ENCODE results near the gene FAM228B.
"Not testable (repeated sequence)": the region's sequence is repeated elsewhere in the genome, so short reads cannot be mapped to it uniquely, and the experiment has no call there.

FAM228B gene

DNA sequence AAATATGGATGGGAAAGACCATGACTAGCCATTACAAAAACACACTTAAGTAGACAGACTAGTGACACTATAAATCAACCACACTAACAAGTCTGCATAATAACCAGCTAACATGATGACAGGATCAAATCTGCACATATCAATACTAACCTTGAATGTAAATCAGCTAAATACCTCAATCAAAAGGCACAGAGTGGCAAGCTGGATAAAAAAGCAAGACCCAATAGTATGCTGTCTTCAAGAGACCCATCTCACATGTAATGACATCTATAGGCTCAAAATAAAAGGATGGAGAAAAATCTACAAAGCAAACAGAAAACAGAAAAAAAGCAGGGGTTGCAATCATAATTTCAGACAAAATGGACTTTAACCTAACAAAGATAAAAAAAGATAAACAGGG, 16.5 kb upstream of the FAM228B start:
- ChIA-PET CTCF (interaction anchor here (0.7 to 1.3 kb wide), 2 partner anchors 15 to 22 kb away, joined by 5 to 7 read pairs; partner anchors contain the start of gene TP53I3), POLR2A (no interaction called here)
- TF ChIP-seq ZNF384 (IDR thresholded peaks at IDR 0.05), result no peak
- no peak for TF ChIP-seq FOXK2 (IDR thresholded peaks at IDR 0.05)
- TF ChIP-seq SP1 (IDR thresholded peaks at IDR 0.05), result no peak
- TF ChIP-seq FOXA1 (IDR thresholded peaks at IDR 0.05), result no peak
- TF ChIP-seq L3MBTL2 (conservative IDR thresholded peaks at IDR 0.05), result no peak
- TF ChIP-seq, protein P1, sequence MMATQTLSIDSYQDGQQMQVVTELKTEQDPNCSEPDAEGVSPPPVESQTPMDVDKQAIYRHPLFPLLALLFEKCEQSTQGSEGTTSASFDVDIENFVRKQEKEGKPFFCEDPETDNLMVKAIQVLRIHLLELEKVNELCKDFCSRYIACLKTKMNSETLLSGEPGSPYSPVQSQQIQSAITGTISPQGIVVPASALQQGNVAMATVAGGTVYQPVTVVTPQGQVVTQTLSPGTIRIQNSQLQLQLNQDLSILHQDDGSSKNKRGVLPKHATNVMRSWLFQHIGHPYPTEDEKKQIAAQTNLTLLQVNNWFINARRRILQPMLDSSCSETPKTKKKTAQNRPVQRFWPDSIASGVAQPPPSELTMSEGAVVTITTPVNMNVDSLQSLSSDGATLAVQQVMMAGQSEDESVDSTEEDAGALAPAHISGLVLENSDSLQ (IDR thresholded peaks at IDR 0.05), result no peak
- TF ChIP-seq ARNT (IDR thresholded peaks at IDR 0.05), result no peak
- TF ChIP-seq CTBP1 (IDR thresholded peaks at IDR 0.05; ENCODE audit: borderline replicate concordance), result no peak
- TF ChIP-seq NFRKB (IDR thresholded peaks at IDR 0.05), result no peak
- no peak for TF ChIP-seq HDGF (IDR thresholded peaks at IDR 0.05; ENCODE audit: borderline replicate concordance)
- DNase-seq (ENCODE audit: extremely low spot score), result no peak

DNA sequence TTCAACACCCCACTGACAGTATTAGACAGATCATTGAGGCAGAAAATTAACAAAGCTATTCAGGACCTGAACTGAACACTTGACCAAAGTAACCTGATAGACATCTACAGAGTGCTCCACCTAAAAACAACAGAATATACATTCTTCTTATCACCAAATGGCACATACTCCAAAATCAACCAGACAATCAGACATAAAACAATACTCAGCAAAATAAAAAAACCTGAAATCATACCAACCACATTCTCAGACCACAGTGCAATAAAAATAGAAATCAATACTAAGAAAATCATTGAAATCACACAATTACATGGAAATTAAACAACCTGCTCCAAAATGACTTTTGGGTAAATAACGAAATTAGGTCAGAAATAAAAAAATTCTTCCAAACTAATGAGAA, 15.9 kb upstream of the FAM228B start:
- ChIA-PET CTCF (no interaction called here), POLR2A (interaction anchor here (1.4 kb wide), 1 partner anchor 15 kb away, joined by 4 read pairs; no protein-coding TSS in a partner anchor)
- no peak for DNase-seq (ENCODE audit: extremely low spot score)
- TF ChIP-seq HDGF (IDR thresholded peaks at IDR 0.05; ENCODE audit: borderline replicate concordance), result no peak
- no peak for TF ChIP-seq LEF1 (IDR thresholded peaks at IDR 0.05; ENCODE audit: borderline replicate concordance)
- no peak for TF ChIP-seq CTBP1 (IDR thresholded peaks at IDR 0.05; ENCODE audit: borderline replicate concordance)
- TF ChIP-seq, protein P1 (IDR thresholded peaks at IDR 0.05), result no peak
- TF ChIP-seq SUZ12 (IDR thresholded peaks at IDR 0.05), result no peak
- TF ChIP-seq FOXM1 (IDR thresholded peaks at IDR 0.05; ENCODE audit: borderline replicate concordance), result no peak
- TF ChIP-seq BHLHE40 (IDR thresholded peaks at IDR 0.05; ENCODE audit: borderline replicate concordance), result no peak
- no peak for TF ChIP-seq ARNT (IDR thresholded peaks at IDR 0.05)
- TF ChIP-seq L3MBTL2 (conservative IDR thresholded peaks at IDR 0.05), result no peak
- TF ChIP-seq FOXK2 (IDR thresholded peaks at IDR 0.05), result no peak
- TF ChIP-seq ELF4 (IDR thresholded peaks at IDR 0.05), result no peak
- TF ChIP-seq NFRKB (IDR thresholded peaks at IDR 0.05), result no peak
- no peak for TF ChIP-seq FOXA1 (IDR thresholded peaks at IDR 0.05)
- no peak for TF ChIP-seq SP1 (IDR thresholded peaks at IDR 0.05)

DNA sequence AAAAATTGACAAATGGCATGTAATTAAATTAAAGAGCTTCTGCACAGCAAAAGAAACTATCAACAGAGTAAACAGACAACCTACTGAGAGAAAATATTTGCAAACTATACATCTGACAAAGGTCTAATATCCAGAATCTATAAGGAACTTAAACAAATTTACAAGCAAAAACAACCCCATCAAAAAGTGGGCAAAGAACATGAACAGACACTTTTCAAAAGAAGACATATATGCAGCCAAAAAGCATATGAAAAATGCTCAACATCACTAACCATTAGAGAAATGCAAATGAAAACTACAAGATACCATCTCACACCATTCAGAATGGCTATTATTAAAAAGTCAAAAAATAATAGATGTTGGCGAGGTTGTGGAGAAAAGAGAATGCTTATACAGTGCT, 13.8 kb upstream of the FAM228B start:
- DNase-seq (ENCODE audit: extremely low spot score), result not testable (repeated sequence)
- ChIA-PET POLR2A (interaction anchor here (1.5 kb wide), 1 partner anchor 15 kb away, joined by 4 read pairs; no protein-coding TSS in a partner anchor), CTCF (interaction anchor here (0.6 kb wide), 1 partner anchor 13 kb away, joined by 3 read pairs; the partner anchor contains the start of gene PFN4)

DNA sequence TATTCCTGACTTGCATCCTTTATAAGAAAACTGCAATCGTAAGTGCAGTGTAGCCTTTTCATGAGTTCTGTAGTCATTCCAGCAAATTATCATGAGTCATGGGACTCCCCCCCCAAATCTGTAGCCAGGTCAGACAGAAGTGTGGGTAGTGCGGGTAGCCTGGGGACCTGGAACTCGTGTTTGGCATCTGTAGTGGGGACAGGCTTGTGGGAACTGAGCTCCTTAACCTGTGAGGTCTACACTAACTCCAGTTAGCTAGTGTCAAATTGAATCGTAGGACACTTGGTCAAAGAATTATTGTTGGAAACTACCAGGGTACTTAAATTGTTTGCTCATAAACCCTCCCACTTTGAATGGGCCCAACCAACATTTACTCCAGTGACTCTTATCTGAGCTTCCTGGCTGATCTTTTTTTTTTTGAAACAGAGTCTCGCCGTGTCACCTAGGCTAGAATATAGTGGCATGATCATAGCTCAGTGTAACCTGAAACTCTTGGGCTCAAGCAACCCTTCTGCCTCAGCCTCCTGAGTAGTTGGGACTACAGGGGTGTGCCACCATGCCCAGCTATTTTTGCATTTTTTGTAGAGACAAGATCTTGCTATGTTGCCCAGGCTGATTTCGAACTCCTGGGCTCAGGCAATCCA, 12.5 kb upstream of the FAM228B start:
- no peak for DNase-seq (ENCODE audit: extremely low spot score)
- CTCF ChIA-PET, result no interaction called here
- TF ChIP-seq, protein P1 (IDR thresholded peaks at IDR 0.05), result no peak
- TF ChIP-seq ARNT (IDR thresholded peaks at IDR 0.05), result no peak
- TF ChIP-seq SP1 (IDR thresholded peaks at IDR 0.05), result no peak
- TF ChIP-seq L3MBTL2 (conservative IDR thresholded peaks at IDR 0.05), result no peak
- TF ChIP-seq CTBP1 (IDR thresholded peaks at IDR 0.05; ENCODE audit: borderline replicate concordance), result no peak
- TF ChIP-seq ELF4 (IDR thresholded peaks at IDR 0.05), result no peak
- TF ChIP-seq FOXA1 (IDR thresholded peaks at IDR 0.05), result no peak
- no peak for TF ChIP-seq HDGF (IDR thresholded peaks at IDR 0.05; ENCODE audit: borderline replicate concordance)
- TF ChIP-seq LEF1 (IDR thresholded peaks at IDR 0.05; ENCODE audit: borderline replicate concordance), result no peak
- TF ChIP-seq ZNF384 (IDR thresholded peaks at IDR 0.05), result no peak
- no peak for TF ChIP-seq BHLHE40 (IDR thresholded peaks at IDR 0.05; ENCODE audit: borderline replicate concordance)
- no peak for TF ChIP-seq FOXM1 (IDR thresholded peaks at IDR 0.05; ENCODE audit: borderline replicate concordance)
- no peak for TF ChIP-seq SUZ12 (IDR thresholded peaks at IDR 0.05)
- TF ChIP-seq NFRKB (IDR thresholded peaks at IDR 0.05), result no peak
- TF ChIP-seq TARDBP (IDR thresholded peaks at IDR 0.05), result no peak
- TF ChIP-seq FOXK2 (IDR thresholded peaks at IDR 0.05), result no peak
- POLR2A ChIA-PET, result interaction anchor here (1.5 to 1.7 kb wide), 2 partner anchors 11 to 13 kb away, joined by 4 to 8 read pairs; partner anchors contain the start of gene PFN4

DNA sequence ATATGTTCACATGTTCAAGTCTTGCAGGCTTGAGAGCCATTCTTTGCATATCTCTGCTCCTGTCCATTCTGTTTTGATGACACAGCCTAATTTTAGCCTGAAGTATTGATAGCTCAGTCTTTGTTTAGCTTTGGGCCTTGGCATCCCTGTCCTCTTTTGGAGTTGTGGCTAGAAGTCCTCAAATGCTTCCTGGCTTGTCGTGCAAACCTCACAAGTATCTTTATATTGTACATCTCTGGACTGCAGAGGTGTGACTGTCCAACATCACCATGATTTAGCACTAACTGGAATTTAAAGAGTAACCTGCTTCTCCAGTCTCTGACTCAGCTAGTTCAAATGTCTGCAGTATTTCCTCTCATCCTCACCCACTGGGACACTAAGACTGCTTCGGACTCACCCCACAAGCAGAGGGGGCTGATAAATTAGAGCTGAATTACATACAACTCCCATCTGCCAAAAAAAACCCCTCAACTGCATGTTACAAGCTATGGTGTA, 11.8 kb upstream of the FAM228B start:
- ChIA-PET POLR2A (interaction anchor here (1.7 kb wide), 1 partner anchor 11 kb away, joined by 8 read pairs; the partner anchor contains the start of gene PFN4), CTCF (no interaction called here)
- TF ChIP-seq, protein P1 (IDR thresholded peaks at IDR 0.05), result no peak
- TF ChIP-seq SP1 (IDR thresholded peaks at IDR 0.05) (no peak), ELF4 (IDR thresholded peaks at IDR 0.05) (no peak), HDGF (IDR thresholded peaks at IDR 0.05; ENCODE audit: borderline replicate concordance) (no peak), ARNT (IDR thresholded peaks at IDR 0.05) (no peak), FOXA1 (IDR thresholded peaks at IDR 0.05) (no peak), BHLHE40 (IDR thresholded peaks at IDR 0.05; ENCODE audit: borderline replicate concordance) (no peak), L3MBTL2 (conservative IDR thresholded peaks at IDR 0.05) (no peak), FOXK2 (IDR thresholded peaks at IDR 0.05) (no peak), SUZ12 (IDR thresholded peaks at IDR 0.05) (no peak), NFRKB (IDR thresholded peaks at IDR 0.05) (no peak), LEF1 (IDR thresholded peaks at IDR 0.05; ENCODE audit: borderline replicate concordance) (no peak)
- DNase-seq (ENCODE audit: extremely low spot score), result no peak

All from HEK293T (cell line).